HG03354 (cell line): Measurements from ENCODE around the gene SLC22A12.
"Not testable (repeated sequence)": the region's sequence is repeated elsewhere in the genome, so short reads cannot be mapped to it uniquely, and the experiment has no call there.

ENCODE experiments used
- ATAC-seq: cut with Tn5 transposase; IDR thresholded peaks from one replicate; pipeline ENCODE4 v1.9.1; 2021; ENCODE audit warnings: mild to moderate bottlenecking; ENCODE audit not compliant: unreplicated experiment, poor library complexity, severe bottlenecking

SLC22A12 gene

GRCh38 chr11:64582885-64583284, 8.1 kb upstream of the SLC22A12 start:
- no peak for ATAC-seq

GRCh38 chr11:64583296-64584262, 7.4 kb upstream of the SLC22A12 start:
- ATAC-seq: no peak

GRCh38 chr11:64585150-64585549, 5.9 kb upstream of the SLC22A12 start:
- ATAC-seq: no peak

DNA sequence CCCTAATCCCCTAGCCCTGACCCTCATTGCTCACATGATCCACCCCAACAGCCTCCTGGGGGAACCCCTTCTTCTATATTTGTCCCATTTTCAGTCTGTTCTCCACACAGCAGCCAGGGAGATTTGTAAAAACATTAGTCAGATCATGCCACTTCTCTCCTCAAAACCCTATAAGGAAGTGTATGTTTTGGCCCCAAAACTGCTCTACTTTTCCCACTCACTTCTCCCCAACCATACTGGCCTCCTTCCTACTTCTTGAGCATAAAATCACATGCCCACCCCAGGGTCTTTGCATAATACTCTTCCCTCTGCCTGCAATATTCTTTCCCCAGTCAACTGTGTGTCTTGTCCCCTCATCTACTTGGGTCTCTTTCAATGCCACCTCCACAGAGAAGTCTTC, 4.7 kb upstream of the SLC22A12 start:
- no peak for ATAC-seq

DNA sequence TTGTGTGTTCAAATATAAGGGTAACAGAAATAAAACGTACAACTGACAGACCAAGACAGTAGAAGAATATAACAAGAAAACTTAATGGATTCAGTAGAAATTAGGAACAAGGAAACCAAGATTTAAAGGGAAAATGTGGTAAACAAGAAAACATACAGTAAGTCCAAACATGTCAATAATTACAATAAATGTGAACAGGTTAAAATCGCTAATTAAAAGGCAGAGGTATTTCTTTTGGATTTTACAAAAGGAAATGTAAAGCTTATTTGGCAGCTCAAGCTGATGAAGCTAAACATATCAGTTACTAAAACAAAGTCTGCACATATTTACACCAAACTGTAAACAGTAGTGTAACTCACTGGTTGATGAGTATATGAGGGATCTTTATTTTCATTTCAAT, 2.3 kb upstream of the SLC22A12 start:
- no peak for ATAC-seq

DNA sequence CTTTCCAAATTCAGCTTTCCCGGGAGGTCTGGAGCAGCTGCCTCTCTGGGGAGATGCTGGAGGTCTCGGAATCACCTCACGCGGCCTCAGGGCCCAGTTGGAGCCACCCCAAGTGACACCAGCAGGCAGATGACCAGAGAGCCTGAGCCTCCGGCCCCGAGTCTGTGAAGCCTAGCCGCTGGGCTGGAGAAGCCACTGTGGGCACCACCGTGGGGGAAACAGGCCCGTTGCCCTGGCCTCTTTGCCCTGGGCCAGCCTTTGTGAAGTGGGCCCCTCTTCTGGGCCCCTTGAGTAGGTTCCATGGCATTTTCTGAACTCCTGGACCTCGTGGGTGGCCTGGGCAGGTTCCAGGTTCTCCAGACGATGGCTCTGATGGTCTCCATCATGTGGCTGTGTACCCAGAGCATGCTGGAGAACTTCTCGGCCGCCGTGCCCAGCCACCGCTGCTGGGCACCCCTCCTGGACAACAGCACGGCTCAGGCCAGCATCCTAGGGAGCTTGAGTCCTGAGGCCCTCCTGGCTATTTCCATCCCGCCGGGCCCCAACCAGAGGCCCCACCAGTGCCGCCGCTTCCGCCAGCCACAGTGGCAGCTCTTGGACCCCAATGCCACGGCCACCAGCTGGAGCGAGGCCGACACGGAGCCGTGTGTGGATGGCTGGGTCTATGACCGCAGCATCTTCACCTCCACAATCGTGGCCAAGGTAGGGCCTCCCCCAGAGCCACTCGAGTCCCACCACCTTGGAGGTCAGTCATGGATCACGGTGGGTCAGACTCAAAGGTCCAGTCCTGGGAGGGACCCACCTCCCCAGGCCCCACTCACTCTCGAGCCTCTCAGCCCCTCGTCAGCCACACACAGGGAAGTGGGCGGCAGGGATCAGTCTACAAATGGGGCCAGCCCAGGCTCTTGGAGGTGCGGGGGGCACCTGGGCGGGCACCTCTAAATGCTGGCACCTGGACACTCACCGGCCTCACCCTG, 525 bp downstream of the SLC22A12 start:
- no peak for ATAC-seq

GRCh38 chr11:64592234-64592615, 1.2 kb downstream of the SLC22A12 start:
- ATAC-seq: no peak

- ATAC-seq: no peak
Measured at GRCh38 chr11:64592656-64593055, 1.6 kb downstream of the SLC22A12 start.

- ATAC-seq: no peak
Measured at GRCh38 chr11:64593156-64594105, 2.4 kb downstream of the SLC22A12 start.

- ATAC-seq: no peak
Measured at GRCh38 chr11:64594159-64594939, 3.3 kb downstream of the SLC22A12 start.

DNA sequence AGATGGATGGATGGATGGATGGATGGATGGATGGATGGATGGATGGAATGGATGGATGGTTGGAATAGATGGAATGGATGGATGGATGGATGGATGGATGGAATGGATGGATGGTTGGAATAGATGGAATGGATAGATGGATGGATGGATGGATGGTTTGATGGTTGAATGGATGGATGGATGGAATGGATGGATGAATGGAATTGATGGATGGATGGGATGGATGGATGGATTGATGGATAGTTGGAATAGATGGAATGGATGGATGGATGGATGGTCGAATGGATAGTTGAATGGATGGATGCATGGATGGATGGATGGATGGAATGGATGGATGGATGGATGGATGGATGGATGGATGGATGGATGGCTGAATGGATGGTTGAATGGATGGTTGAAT, 4.9 kb downstream of the SLC22A12 start:
- ATAC-seq: not testable (repeated sequence)

DNA sequence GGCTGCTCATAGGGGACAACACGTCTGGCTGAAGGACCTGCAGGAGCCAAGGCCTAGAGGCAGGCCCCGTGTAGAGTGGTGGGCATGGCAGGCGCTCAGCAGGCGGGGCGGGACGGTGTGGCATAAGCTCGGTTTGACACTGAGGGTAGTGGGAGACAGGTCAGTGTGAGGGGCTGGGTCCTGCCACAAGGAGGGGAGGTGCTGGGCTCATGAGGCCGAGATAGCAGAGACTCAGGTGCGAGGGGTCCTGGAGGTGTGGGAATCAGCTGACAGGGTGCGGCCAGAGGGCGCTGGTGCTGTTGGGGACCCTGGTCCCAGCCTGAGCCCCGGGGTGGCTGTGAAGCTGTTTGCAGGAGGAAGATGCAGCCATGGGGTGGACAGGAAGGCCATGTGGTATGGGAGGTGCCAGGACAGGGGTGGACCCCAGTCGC, 6.7 kb downstream of the SLC22A12 start:
- no peak for ATAC-seq

DNA sequence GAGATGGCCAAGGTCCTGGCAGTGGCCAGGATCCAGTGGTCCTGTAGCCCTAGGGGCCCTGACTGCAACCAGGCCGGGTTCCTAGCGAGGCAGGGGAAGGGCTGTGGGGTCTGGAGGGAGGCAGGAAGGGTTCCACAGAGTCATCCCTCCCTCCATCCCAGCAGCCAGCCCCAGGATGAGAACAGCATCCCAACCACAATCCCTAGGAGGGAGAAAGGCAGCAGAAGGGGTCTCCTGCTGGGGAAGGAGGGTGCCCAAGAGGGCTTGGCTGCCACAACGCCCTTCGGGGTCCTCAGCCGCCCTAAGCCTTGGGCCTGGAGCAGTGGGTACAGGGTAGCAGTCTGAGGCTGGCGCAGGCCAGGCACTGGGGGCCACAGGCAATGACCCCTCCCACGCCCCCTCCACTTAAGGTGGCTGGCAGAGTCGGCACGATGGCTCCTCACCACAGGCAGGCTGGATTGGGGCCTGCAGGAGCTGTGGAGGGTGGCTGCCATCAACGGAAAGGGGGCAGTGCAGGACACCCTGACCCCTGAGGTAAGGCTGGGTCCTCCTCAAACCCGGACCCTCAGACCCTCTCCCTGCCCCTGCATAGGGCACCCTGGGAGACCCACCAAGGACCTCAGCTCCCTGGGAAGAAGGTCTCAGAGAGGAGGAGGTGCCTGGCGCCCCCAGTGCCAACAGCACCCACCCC, 7.2 kb downstream of the SLC22A12 start:
- no peak for ATAC-seq

DNA sequence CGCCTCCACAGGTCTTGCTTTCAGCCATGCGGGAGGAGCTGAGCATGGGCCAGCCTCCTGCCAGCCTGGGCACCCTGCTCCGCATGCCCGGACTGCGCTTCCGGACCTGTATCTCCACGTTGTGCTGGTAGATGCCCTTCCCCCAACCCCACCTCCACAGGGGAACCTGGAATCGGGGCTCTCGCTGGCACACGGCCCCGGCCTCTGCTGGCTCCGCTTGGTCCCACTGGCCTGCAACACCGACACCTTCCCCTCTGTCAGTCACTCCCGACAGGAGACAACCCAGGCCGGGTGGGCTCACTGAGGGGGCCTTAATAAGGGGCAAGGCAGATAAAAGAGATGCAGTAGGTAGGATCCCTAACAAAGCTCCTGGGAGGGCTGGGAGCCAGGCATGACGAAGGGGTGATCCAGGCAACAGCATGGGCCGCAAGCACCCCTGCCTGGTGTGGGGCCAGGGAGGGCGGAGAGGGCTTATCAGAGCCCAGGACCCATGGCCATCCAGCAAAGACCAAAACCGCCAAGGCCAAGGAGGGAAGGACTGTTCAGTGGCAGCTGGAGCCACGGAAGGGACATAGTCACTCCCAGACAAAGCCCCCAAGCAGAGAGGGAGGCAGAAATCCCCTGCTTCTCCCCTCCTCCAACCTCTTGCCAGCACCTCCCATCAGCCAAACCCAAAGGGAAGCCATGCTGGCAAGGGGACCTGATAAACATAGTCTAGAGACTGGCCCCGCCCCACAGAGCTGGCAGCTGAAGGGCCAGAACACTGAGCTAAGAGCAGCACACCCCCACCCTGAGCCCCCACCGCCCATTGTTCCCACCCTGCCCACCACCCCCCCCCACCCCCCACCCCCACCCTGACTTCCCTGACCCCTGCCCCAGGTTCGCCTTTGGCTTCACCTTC, 8.0 kb downstream of the SLC22A12 start:
- no peak for ATAC-seq

DNA sequence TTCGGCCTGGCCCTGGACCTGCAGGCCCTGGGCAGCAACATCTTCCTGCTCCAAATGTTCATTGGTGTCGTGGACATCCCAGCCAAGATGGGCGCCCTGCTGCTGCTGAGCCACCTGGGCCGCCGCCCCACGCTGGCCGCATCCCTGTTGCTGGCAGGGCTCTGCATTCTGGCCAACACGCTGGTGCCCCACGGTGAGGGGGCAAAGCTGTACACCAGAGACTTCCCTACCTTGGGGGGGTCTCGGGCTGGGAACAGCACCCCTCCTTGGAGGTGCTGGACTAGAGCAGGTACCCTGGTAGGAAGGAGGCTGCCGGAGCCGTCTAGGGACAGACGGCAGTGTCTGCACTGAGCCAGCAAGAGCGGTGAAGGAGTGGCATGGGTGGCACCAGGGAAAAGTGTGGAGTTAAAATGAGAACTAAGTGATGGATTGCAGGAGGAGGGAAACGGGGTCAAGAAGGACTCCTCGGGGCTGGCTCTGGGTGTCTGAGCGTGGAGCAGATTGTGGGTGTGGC, 8.7 kb downstream of the SLC22A12 start:
- ATAC-seq: no peak

DNA sequence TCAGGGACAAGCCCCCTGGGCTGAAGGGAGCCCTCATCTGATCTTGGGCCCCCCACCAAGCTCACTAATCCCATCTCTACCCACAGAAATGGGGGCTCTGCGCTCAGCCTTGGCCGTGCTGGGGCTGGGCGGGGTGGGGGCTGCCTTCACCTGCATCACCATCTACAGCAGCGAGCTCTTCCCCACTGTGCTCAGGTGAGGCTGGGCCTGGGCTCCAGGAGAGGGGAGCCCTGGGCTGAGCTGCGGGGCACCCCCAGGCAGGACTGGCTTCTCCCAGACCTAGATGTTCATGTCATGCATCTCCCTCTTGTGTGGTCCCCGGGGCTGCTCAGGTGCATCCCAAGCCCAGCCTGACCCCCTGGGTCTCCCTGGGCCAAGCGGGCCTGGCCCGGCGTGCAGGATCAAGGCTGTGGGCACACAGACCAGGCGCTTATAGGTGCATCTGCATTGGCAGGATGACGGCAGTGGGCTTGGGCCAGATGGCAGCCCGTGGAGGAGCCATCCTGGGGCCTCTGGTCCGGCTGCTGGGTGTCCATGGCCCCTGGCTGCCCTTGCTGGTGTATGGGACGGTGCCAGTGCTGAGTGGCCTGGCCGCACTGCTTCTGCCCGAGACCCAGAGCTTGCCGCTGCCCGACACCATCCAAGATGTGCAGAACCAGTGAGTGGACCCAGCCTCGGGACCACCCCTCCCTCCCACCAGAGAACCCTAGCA, 9.4 kb downstream of the SLC22A12 start:
- no peak for ATAC-seq
